OCI-LY1 (cell line): ENCODE measurements around the gene ZNF319.

Experiments used
- H2AFZ ChIP-seq: fragments of 200-600 bp; sonication (generic), shearing (Covaris generic); 2 replicates; pipeline ENCODE4 v1.6.0; 2014; ENCODE audit warnings: antibody characterized with exemption, mild to moderate bottlenecking, low read length
- H3F3A ChIP-seq: fragments of 200-600 bp; sonication (generic), shearing (Covaris generic); 2 replicates; pipeline ENCODE4 v1.6.0; 2014; ENCODE audit warnings: mild to moderate bottlenecking, antibody characterized with exemption, low read length, moderate library complexity; ENCODE audit not compliant: insufficient read depth
- H3K27ac ChIP-seq: fragments of 200-600 bp; sonication (generic); 2 replicates; pipeline ENCODE4 v1.5.1; 2014; ENCODE audit warnings: low read length, mixed run types, mild to moderate bottlenecking, low read depth; ENCODE audit not compliant: poor library complexity, severe bottlenecking
- H3K27me3 ChIP-seq: fragments of 200-600 bp; sonication (generic); 2 replicates; pipeline ENCODE4 v1.6.0; 2014; ENCODE audit warnings: antibody characterized with exemption, mild to moderate bottlenecking, low read length, moderate library complexity; ENCODE audit not compliant: insufficient read depth
- H3K36me3 ChIP-seq: fragments of 200-600 bp; sonication (generic); 2 replicates; pipeline ENCODE4 v1.6.1; 2014; ENCODE audit warnings: mild to moderate bottlenecking, antibody characterized with exemption, low read length, moderate library complexity, mixed read lengths; ENCODE audit not compliant: insufficient read depth
- H3K4me1 ChIP-seq: fragments of 200-600 bp; sonication (generic); 2 replicates; pipeline ENCODE4 v1.5.1; 2014; ENCODE audit warnings: mild to moderate bottlenecking, low read length, moderate library complexity; ENCODE audit not compliant: insufficient read depth, severe bottlenecking
- H3K4me2 ChIP-seq: fragments of 200-600 bp; sonication (generic), shearing (Covaris generic); 2 replicates; pipeline ENCODE4 v1.6.1; 2014; ENCODE audit warnings: low read length
- H3K4me3 ChIP-seq: fragments of 200-600 bp; sonication (generic); 2 replicates; pipeline ENCODE4 v1.5.1; 2014; ENCODE audit warnings: low read length, low read depth, mild to moderate bottlenecking, mixed read lengths; ENCODE audit not compliant: poor library complexity, severe bottlenecking
- H3K79me2 ChIP-seq: fragments of 200-600 bp; shearing (Covaris generic); 2 replicates; pipeline ENCODE4 v1.6.1; 2016; ENCODE audit warnings: mixed run types, low read length, mixed read lengths; ENCODE audit not compliant: insufficient read depth
- H3K9ac ChIP-seq: fragments of 200-600 bp; sonication (generic), shearing (Covaris generic); 2 replicates; pipeline ENCODE4 v1.6.1; 2014; ENCODE audit warnings: mild to moderate bottlenecking, low read length, mixed read lengths
- H3K9me2 ChIP-seq: fragments of 200-600 bp; sonication (generic), shearing (Covaris generic); 2 replicates; pipeline ENCODE4 v1.6.1; 2014; ENCODE audit warnings: low read depth, mild to moderate bottlenecking, low read length, mixed read lengths
- H3K9me3 ChIP-seq: fragments of 200-600 bp; shearing (Covaris generic); 2 replicates; pipeline ENCODE4 v1.6.1; 2014; ENCODE audit warnings: low read length, mixed read lengths
- H4K20me1 ChIP-seq: fragments of 200-600 bp; sonication (generic), shearing (Covaris generic); 2 replicates; pipeline ENCODE4 v1.6.0; 2016; ENCODE audit warnings: mild to moderate bottlenecking, low read length; ENCODE audit not compliant: insufficient read depth
- CTCF ChIP-seq: fragments of 200-600 bp; sonication (generic), shearing (Covaris generic); IDR thresholded peaks from 2 replicates; pipeline ENCODE4 v1.5.1; 2017; ENCODE audit warnings: mild to moderate bottlenecking, antibody characterized with exemption, low read length, moderate library complexity, mixed read lengths
- EZH2 ChIP-seq: fragments of 200-600 bp; sonication (generic), shearing (Covaris generic); IDR thresholded peaks from 2 replicates; pipeline ENCODE4 v1.8.0; 2017; ENCODE audit warnings: borderline replicate concordance, mixed run types, mild to moderate bottlenecking, antibody characterized with exemption, low read length, moderate library complexity, mixed read lengths

Gene ZNF319

GRCh38 chr16:57952909-57953308, 47.6 kb downstream of the ZNF319 start:
- no peak overlapping the region for H3K27ac ChIP-seq
- H3K4me3 ChIP-seq: no peak overlapping the region
- no peaks in the 10 kb centered on the region for H3K4me1 ChIP-seq
- no peaks in the 10 kb centered on the region for H3K79me2 ChIP-seq
- TF ChIP-seq EZH2: no peak
- TF ChIP-seq CTCF: no peak
- H3K4me2 ChIP-seq: no peak overlapping the region
- no peaks in the 10 kb centered on the region for H3K36me3 ChIP-seq
- H3K9me3 ChIP-seq: no peaks in the 10 kb centered on the region
- no peak overlapping the region for H3K9ac ChIP-seq
- H3F3A ChIP-seq: no peaks in the 10 kb centered on the region
- H2AFZ ChIP-seq: no peak overlapping the region
- H3K27me3 ChIP-seq: no peaks in the 10 kb centered on the region; the same call in 1 of the 2 replicates
- H4K20me1 ChIP-seq: no peaks in the 10 kb centered on the region
- H3K9me2 ChIP-seq: no peaks in the 10 kb centered on the region

GRCh38 chr16:57951204-57951960, 49.1 kb downstream of the ZNF319 start:
- Histone ChIP-seq H3K27ac (no peak overlapping the region), H3K27me3 (no peaks in the 10 kb centered on the region; the same call in 1 of the 2 replicates), H3F3A (no peaks in the 10 kb centered on the region), H2AFZ (no peak overlapping the region), H3K79me2 (no peaks in the 10 kb centered on the region), H3K36me3 (no peaks in the 10 kb centered on the region), H3K4me2 (no peak overlapping the region), H3K9ac (no peak overlapping the region), H3K9me3 (no peaks in the 10 kb centered on the region), H3K4me1 (no peaks in the 10 kb centered on the region), H3K4me3 (no peak overlapping the region), H4K20me1 (no peaks in the 10 kb centered on the region), H3K9me2 (no peaks in the 10 kb centered on the region)
- TF ChIP-seq EZH2 (no peak), CTCF (no peak)

- no peaks in the 10 kb centered on the region; the same call in 1 of the 2 replicates for H3K27me3 ChIP-seq
- H3K4me3 ChIP-seq: no peak overlapping the region
- H3K27ac ChIP-seq: no peak overlapping the region
- H4K20me1 ChIP-seq: no peaks in the 10 kb centered on the region
- no peaks in the 10 kb centered on the region for H3K36me3 ChIP-seq
- no peaks in the 10 kb centered on the region for H3K9me2 ChIP-seq
- no peak overlapping the region for H2AFZ ChIP-seq
- H3K9ac ChIP-seq: no peak overlapping the region
- no peaks in the 10 kb centered on the region for H3K79me2 ChIP-seq
- H3K4me2 ChIP-seq: no peak overlapping the region
- H3K9me3 ChIP-seq: no peaks in the 10 kb centered on the region
- no peak for TF ChIP-seq EZH2
- no peak for TF ChIP-seq CTCF
- H3K4me1 ChIP-seq: no peaks in the 10 kb centered on the region
- no peaks in the 10 kb centered on the region for H3F3A ChIP-seq
These were observed 50.1 kb downstream of the ZNF319 start for GRCh38 chr16:57950382-57950781.
